ACHN (cell line): ENCODE results near the gene SSBP3.
A peak's percentile ranks its signal among the peaks of the same experiment; 100 is the strongest.

Source experiments
- DNase-seq: peaks from one replicate; pipeline ENCODE4 v3.0.0-alpha.2; 2015
- in situ Hi-C: cut with HindIII; loops from 2 replicates; pipeline ENCODE4 v1.10.0; 2017; ENCODE audit warnings: low sequenced_read_pairs, low pct_ligation_motif_present, low pct_unique_long_range_greater_than_20kb

The SSBP3 gene

DNA sequence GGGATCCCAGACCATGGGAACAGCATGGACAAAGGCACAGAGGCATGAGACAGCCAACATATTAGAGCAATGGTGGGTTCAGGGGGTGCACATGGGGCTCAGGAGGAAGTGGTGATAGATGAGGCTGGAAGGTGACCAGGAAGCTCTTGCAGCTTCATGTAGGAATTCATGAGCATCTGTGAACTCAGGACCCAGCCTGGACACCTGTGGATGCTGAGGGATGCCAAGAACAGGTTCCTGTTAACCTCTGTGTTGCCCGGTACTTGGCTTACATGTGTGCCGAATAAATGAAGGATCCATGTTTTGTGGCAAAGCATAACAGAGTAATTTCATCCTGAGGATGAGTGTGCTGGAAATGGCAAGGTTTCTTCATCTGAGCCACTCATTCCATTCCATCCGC, 9.3 kb upstream of the SSBP3 start:
- in situ Hi-C loops = no loop called here
- DNase-seq = no peak

DNA sequence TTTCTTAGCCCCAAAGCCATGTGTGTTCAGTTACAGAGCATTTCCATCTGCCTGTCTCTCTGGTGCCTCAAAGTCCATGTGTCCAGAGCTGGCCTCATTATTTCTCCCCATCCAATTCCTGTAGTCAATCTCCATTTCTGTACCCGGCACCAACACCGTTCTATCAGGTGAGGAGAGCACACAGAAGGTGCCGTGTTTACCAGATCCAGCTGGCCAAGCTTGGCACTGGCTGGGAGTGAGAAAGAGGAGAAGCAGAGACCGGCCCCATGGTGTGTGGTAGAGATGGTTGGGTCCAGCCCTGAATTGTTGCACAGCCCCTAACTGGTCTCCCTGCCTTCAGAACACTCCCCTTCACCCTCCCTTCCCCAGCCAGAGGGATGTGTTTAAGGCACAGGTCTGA, 7.5 kb upstream of the SSBP3 start:
- DNase-seq = no peak
- in situ Hi-C loops = no loop called here

DNA sequence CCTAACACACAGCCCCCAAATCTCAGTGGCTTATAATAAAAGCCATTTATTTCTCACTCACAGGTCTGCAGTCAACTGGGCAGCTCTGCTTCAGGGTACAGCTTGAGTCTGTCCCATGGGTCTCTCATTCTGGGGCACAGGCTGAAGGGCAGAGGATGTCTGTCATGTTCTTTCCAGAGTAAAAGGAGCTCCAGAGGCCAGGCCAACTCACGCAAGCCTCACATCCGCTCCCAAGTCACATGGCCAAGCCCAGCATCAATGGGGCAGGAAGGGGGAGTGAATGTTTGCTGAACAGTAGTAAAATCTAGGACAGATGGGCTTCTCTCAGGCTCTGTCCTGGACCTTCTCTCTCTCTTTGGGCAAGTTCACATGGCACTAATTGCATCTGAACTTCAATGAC, 7.1 kb upstream of the SSBP3 start:
- in situ Hi-C loops = no loop called here
- DNase-seq = no peak

GRCh38 chr1:54410359-54410758, 4.2 kb upstream of the SSBP3 start:
- in situ Hi-C loops = no loop called here
- DNase-seq = no peak

DNA sequence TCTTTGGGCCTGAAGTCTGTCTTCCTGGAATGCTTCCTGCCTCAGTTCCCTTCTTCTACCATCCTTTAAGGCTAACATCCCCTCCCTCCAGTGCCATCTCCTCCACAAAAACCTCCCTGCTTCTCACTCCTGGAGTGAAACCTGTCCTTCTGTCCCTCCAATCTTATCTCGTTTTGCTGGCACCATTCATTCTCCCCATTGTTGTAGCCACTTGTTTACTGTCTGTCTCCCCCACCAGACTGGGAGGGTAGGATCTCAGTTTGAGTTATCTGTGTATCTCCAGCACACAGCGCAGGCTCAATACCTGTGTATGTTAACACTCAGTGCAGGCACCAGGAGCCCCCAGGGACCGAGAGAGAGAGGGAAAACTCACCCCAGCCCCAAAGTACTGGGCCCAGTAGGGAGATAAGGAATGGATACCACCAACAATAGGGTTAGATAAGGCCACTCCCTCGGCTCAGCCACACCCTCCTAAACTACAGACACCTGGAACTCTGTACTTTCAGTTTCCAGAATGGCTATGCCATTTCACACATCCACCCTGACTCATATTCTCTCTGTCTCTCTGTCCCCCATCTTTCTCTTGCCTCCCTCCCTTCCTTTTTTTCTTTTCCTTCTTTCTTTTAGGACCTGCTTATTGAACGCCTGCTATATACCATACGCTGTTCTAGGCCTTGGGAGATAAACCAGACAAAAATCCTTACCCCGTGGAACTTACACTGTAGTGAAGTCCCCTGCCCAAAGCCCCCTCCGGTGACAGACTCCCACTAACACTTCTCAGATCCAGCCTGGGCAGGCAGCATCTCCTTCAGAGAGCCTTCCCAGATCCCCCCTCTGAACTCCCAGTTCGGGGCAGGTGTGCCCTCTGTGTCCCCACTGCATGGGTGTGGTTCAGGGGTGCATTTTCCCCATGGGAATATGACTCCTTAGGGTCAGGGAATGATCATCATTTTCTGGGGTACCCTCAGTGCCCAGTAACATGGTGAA, 3.3 kb upstream of the SSBP3 start:
- in situ Hi-C loops = no loop called here
- no peak for DNase-seq

DNA sequence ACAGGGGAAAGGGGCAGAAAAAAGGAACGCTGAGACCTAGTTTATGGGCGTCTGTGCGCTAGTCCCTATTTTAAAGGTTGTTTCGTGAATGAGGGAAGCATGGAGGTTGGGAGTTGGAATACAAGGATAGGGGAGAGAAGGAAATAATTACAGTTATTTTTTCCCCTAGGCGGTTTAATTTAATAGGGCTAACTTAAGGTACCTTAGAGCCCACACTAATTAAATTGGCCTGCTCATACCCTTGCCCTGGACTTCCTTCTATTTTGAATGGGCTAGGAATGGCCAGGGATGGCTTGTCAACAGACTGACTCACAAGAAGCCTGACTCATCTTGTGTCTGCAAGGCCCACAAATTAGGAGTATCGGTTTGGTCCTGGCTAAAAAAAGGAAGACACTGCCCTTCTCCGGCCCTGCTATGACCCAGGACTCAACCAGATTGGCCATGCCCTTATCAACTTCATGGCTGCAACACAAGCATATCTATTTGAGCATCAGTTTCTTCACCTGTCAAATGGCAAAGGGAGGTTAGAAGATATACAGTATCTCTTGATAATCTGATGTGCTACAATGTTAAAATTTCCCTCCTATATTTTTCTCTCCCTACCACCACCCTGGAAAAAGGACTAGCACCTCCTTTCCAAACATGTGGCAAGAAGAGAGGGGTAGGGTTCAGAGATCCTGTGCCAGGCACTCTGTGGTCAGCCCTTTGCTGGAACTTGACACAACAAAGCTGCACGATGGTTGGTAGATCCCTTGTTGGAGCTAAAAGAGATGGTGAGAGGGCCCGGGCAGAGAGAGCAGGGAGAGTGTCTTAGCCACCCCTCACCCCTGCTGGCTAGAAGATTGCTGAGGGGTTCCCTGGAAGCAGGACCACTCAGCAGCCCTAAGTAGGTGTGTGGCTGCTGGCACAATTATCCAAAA, 2.2 kb upstream of the SSBP3 start:
- in situ Hi-C loops = no loop called here
- DNase-seq = peak; percentile 42

DNA sequence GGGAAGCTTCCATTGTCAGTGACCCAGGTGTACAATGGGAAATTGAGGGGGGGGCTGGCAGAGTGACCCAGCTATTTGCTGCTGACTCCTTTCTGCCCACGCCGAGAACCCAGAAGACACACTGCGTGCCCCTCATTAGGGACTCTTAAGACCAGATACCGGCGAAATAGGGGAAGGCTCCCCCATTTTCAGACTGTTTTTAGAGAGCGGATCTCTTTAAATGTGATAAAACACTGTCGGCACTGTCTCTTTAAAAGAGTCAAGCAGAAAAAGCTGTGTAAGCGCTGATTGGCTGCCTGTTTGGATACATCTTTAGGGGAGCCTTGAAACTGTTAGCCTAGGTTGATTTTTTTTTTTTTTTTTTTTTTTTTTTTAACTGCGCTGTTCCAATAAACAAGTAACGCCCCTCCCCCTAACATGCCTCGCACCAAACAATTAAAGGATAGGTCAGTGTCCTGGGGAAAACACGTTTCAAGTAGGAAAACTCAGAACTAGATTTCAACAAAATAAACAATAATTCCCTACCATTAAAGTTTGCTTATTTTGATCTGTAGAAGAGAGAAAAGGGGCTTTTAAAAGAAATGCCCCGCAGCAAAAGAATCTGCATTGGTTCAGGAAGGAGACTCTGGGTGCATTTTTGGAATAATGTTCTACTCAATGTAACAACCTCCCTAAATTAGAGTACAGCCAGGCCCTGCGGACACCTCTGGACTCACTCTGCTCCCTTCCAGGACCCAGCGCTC, 1.4 kb upstream of the SSBP3 start:
- peak; percentile 88 for DNase-seq
- in situ Hi-C loops = no loop called here

- in situ Hi-C loops = no loop called here
These were observed 885 bp upstream of the SSBP3 start for GRCh38 chr1:54407154-54407403.

DNA sequence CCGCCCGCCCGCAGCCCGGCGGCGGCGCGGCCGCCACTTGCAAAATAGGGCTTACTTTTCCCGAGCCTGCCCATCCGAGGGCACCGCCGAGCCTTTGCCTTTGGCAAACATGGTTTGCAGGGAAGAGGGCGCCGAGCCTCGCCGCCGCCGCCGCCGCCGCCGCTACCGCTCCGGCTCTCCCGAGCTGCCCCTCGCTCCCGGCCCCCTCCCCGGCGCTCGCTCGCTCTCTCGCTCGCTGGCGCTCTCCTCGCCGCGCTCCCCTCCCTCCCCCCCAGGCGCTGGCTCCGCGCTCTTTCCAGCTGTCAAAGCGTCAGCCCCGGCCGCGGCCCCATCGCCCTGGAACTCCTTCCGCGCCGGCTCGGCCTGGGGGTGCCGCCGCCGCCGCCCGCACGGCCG, 298 bp downstream of the SSBP3 start:
- in situ Hi-C loops = no loop called here

More at GRCh38 chr1:54407154-54407403, 885 bp upstream of the SSBP3 start:
- no peak for DNase-seq

DNA sequence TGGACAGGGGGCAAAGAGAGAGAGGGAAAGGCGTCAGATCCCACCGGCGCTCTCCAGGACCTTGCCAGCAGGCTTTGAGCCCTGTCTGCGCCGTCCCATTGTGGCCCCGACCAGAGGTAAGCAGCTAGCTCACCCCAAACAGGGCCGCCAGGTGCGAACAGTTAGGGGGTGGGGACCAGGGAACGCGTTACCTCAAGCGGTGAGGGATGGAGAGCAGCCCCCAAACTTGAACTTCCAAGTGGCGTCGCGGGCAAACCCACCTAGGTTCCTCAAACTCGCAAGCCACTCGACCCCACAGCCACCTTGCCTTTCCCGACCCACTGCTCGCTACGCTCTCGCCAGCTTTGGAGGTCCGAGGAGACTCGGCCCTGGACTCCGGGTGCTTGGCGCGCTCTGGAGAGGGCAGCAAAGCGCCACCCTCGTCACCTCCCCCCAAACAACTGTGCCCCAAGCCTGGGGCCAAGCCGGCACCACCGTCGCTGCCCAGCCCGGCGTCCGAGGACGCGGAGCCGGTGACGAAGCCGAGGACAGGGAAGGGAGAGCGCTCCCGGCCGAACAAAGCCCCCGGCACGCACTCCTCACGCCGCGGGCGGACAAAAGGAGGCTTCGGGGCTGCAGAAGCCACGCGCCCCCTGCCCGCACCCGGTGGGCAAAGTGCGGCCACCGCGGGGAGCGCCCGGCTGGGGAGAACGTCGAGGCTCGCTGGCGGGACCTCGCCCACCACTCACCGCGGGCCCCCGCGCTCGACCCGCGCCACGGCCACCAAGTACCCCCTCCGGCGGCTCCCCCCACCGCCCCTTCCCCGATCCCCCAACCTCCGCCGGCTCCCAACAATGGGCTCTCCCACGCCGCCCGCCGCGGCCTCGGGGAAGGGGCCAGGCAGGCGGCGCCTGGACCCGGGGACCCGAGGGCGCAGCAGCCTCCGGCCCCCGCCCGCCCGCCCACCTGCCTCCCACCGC, 976 bp downstream of the SSBP3 start:
- DNase-seq = no peak
- in situ Hi-C loops = no loop called here

More for the DNA sequence above, 298 bp downstream of the SSBP3 start:
- peak; percentile 17 for DNase-seq

DNA sequence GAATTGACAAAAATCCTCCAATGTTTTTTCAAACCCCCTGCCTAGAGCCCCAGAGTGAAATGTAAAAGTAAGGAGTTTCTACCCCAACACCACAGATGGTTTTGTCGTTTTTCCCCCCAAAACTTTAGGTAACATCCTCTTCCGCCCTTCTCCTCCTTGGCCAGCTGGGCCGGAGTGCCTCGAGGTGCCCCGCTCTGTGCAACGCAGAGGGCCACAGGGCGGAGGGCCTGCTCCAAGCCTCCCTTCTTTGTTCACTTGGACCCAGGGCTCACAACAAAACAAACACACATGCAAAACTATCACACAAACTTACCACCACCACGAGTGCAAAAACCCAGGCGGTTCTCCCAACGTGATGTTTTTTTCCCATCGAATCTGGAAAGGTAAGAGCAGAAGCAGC, 1.9 kb downstream of the SSBP3 start:
- in situ Hi-C loops = no loop called here
- no peak for DNase-seq

- in situ Hi-C loops = no loop called here
These were observed 2.4 kb downstream of the SSBP3 start for GRCh38 chr1:54403808-54404261.

DNA sequence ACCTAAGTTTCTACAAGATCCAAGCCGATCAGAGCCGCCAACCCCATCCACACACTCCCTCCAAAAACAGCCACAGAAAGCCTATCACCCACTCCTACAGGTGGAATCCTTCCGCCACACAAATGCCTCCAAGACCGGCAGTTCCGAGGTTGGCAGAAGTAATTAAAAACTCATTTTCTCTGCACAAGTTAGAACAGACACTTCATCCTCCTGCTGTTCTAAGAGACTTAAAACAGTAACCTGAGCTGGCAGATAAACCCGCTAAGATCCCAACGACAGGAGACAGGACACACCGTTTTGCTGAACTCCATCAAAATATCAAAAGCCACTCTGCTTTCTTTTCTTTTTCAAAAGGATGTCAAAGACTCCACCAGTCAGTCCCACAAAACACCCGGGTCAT, 2.8 kb downstream of the SSBP3 start:
- in situ Hi-C loops = no loop called here
- no peak for DNase-seq

More at GRCh38 chr1:54403808-54404261, 2.4 kb downstream of the SSBP3 start:
- DNase-seq = no peak

DNA sequence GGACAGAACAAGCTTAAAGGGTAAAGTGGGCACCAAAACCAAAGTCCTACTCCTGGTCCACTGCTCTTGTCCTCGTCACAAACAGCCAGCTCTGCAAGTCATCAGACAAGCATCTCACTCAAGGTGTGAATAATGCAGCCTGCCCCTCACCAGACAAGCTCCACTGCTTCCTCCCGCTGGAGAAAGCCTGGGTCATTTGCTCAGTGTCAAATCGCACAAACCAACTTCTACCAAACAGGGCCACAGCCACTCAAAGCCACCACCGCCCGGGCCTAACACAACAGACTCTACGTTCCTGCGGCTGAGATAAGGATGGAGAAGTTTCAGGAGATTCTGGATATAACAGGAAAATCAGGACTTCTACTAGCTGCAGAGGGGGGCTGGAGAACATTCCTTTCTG, 3.3 kb downstream of the SSBP3 start:
- in situ Hi-C loops = no loop called here
- DNase-seq = peak; percentile 25

- in situ Hi-C loops = no loop called here
- no peak for DNase-seq
These were observed 4.4 kb downstream of the SSBP3 start for GRCh38 chr1:54401799-54402198.

DNA sequence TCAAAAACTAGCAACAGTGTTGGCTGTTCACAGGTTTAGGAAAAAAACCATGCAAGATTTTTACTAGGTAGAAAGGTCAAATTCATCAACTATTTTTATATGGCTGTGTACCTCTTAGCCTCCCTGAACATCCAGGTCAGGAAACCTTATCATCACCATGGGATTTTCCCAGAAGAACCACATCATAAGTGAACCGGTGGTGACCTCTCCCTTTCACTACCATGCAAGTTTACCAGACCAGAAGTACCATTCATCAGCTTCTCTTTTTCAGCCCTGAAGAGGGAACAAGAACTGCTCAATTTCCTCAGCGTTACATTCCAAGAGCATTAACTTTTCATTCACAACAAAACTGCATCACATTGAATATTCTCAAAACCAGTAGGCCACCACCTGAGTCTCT, 5.9 kb downstream of the SSBP3 start:
- in situ Hi-C loops = no loop called here
- DNase-seq = no peak

- no peak for DNase-seq
- in situ Hi-C loops = no loop called here
These were observed 6.4 kb downstream of the SSBP3 start for GRCh38 chr1:54399765-54400164.
